Suppressor macrophage treated with lipopolysaccharide for 4 hours (primary cell): Measurements from ENCODE around the gene KRT40.
A peak's percentile ranks its signal among the peaks of the same experiment; 100 is the strongest.
"Not testable (repeated sequence)": the region's sequence is repeated elsewhere in the genome, so short reads cannot be mapped to it uniquely, and the experiment has no call there.

Experiments used
- DNase-seq: peaks from one replicate; pipeline ENCODE4 v3.0.0-alpha.2; 2020

The KRT40 gene

GRCh38 chr17:40984226-40984625 lies at the start of gene KRT40:
KRT40 (minus strand) TSS chr17:40984326; CDS start chr17:40984273, 53 bp downstream.
- no peak for DNase-seq

GRCh38 chr17:41029633-41030245 lies 45.6 kb upstream of the KRT40 start, which contains the start of gene KRTAP1-4:
KRTAP1-4 (minus strand) TSS chr17:41030195; CDS start chr17:41030078, 117 bp downstream.
- DNase-seq, result no peak

DNA sequence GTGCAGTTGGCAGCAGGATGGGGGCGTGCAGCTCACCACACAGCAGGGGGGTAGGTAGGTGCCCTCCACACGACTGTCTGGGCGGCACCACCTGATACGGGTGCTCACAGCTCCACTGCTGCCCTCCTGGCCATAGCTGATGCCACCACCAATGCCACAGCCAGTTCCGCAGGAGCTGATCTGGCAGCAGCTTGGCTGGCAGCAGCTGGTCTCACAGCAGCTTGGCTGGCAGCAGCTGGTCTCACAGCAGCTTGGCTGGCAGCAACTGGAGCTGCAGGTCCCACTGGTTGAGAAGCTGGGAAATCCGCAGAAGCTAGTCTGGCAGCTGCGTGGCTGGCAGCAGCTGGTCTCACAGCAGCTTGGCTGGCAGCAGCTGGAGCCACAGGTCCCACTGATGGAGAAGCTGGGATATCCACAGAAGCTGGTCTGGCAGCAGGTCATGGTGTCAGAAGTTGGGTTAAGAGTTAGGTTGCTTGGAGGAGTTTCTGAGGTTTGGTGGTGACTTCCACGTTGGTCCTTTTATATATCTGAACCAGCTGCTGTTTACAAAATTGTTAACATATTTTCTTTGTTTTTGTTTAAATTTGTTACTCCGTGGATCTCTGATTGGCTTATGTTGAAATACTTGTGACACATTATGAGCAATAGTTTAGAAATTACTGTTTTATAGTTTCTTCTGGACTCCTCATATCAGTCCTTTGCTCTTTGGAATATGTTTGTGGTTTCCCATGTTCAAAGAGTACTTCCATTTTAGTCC lies 42.8 kb upstream of the KRT40 start, which contains the start of gene KRTAP1-5:
Gene KRTAP1-5 (minus strand): TSS at position 494 of the 757 bp plus-strand sequence. CDS start 53 bp downstream, at position 441.
- DNase-seq, result no peak

- no peak for DNase-seq
Observed at GRCh38 chr17:41024697-41025096, 40.6 kb upstream of the KRT40 start.

DNA sequence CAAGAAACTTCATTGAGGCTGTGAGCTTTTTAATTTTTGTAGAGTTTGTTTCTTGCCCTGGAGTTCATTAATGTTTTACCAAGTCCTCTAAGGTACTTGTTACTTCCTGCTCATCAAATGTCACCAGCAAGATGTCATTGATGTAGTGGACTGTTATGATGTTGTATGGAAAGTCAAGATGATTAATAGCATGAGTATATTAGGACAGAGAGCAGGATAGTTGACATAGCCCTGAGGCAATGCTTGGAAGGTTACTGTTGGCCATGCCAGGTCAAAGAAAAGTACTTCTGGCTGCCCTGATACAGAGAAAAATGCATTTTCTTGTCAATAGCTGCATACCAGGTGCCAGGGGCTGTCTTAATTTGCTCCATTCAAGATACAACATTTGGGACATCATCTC lies 36.2 kb upstream of the KRT40 start:
- no peak for DNase-seq

- DNase-seq, result no peak
Observed at GRCh38 chr17:41019415-41019814, 35.3 kb upstream of the KRT40 start.

GRCh38 chr17:41018541-41018940 lies 34.4 kb upstream of the KRT40 start:
- no peak for DNase-seq

DNA sequence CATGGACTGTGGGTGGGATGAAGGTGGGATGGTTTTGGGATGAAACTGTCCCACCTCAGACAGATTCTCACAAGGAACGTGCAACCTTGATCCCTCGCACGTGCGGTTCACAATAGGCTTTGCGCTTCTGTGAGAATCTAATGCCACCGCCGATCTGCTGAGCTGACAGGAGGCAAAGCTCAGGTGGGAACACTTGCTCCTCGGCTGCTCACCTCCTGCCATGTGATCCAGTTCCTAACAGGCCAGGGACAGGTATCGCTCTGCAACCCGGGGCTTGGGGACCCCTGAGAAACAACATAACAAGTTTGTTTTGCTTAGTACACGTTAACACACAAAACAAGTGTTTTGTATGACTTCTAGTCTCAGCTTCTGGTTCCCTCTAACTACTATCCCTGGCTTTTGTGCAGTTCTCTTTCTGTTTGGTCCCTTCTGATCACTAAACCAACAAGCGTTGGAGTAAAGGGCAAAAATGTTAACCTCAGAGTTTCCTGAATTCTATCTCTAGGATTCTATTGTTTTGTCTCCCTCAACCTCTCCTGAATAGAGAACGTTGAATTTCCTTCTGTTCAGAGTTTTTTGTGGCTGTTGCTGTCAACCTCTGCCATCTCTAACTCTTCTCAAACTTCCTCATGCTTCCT lies 32.6 kb upstream of the KRT40 start:
- DNase-seq, result no peak

DNA sequence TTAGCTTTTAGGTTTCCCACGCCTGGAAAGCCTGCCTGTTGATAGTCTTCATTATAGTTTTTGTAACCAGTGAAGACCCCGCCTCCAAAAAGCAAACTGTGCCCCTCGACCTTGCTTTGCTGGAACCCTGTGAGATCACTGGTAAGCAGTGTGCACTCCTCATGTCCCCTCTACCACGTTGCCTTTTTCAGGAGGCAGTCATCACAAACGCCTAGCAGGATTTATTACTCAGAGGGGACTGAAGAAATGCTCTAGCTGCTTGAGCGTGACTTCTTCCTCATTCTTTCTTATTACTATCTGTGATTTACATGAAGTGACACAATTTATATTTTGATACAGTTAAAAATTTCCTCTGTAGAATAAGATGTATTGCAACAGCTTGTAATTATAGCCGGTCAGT lies 31.3 kb upstream of the KRT40 start:
- DNase-seq, result no peak

DNA sequence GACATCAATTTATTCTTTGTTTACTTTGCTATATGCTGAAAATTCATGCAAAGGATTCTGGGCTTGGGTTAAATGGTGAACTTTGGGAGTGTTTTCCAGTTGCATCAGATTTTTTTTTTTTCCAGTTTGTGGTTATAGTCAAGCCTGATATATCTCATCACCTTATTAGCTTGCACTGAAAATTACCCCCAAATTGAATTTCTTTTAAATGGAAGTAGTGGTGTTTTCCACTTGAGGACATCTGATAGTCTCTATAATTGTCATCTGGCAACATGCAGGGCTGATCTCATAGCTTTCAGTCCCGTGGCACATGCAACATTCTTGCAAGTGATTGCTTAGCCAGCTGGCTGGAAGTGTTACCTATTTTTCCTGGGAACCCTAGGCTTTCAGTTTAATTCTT lies 29.5 kb upstream of the KRT40 start:
- DNase-seq, result no peak

- DNase-seq, result no peak
Observed at GRCh38 chr17:41013181-41013580, 29.1 kb upstream of the KRT40 start.

GRCh38 chr17:41012326-41013120 lies 28.4 kb upstream of the KRT40 start:
- no peak for DNase-seq

- DNase-seq, result no peak
Observed at GRCh38 chr17:41010441-41010840, 26.3 kb upstream of the KRT40 start.

- DNase-seq, result no peak
Observed at GRCh38 chr17:41009936-41010335, 25.8 kb upstream of the KRT40 start.

DNA sequence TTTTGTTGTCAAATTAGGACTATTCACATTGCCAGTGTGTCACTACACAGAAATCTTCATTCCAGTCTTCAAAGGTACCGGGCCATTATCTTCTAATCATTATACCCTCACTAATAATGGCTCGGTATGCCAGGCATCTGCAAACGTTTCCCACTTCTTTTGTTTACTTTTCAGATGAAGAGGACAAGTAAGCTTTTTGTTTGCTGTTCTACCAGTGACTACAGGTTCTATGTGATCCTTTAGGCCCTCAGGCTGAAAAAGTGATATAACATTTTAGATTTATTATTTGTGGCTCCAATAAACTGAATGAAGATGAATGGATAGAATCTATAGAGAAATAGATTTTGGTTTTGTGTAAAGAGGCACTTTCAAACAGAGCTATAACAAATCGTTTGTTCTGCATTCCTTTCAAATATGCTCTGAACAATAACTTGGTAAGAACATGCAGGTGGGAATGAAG lies 25.2 kb upstream of the KRT40 start:
- DNase-seq, result no peak

DNA sequence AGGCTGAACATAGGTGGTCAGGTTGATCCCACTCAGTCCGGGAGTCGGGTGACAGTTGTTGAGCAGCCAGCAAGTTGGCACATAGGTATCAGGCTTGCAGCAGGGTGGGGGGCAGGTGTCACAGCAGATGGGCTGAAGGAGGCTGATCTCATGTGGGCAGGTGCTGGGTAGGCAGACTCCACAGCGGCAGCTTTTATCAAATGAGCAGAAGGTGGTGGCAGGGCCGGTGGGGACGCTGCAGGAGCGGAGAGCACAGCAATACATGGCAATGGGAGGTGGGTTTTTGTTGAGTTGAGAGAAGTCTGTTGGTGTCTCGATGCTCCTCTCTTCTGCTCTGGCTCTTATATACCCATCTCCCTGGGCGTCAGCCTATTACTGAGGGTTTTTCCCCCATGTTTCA lies 24.7 kb upstream of the KRT40 start, which contains the start of gene KRTAP3-1:
Gene KRTAP3-1 (minus strand): TSS at position 318 of the 400 bp plus-strand sequence. CDS start 54 bp downstream, at position 264.
- no peak for DNase-seq

- DNase-seq, result no peak
Observed at GRCh38 chr17:41004397-41004796, 20.3 kb upstream of the KRT40 start.

DNA sequence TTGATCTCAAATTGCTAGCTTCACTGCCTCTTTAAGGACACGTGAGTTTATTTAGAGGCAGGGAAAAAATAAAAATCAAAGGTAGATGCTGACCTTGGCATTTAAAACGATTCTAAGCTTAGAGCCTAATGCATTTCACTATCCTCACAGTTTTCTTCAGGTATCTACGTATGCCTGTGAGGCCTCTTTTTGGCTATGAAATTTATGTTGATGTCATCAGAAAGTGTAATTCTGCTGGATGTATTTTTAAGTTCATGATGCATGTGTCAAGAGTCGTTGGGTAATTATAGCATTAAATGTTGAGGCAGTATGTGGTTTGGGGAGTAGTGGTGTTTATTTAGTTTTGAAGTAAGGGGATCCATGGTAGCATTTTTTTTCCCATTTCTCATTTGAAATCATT lies 19.8 kb upstream of the KRT40 start:
- no peak for DNase-seq

DNA sequence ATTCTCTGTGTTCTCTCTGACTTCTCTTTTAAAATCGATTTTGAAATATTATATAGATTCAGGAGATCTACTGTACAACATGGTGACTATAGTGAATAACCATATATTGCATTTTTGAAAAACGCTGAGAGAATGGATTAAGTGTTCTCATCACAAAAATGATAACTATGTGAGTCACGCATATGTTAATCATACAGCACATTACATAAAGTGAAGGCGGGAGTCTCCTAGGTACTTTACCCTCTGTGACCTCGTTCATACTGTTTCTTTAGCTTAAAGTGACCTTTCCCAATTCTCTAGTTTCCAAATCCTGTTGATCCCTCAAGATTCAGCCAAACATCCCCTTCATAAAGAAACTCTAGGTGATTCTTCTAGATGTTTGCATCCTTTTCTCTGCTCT lies 18.7 kb upstream of the KRT40 start:
- peak; percentile 37 for DNase-seq

DNA sequence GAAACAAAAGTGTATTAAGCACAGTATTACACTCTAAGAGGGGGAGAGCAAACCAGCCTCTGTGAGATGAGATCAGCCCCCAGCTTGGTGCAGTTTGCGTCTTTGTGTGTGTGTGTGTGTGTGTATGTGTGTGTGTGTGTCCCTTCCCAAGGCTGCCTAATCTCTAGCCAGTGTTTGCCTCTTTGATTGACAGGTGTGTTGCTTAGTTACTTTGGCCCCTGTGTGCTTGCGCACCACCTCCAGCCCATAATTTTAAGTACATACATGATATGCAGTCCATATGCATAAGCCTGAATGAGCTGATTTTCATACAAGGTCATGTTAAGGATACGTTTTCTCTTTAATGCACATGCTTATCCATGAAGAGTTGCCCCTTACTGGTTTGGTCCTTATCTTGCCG lies 17.7 kb upstream of the KRT40 start:
- no peak for DNase-seq

- not testable (repeated sequence) for DNase-seq
Observed at GRCh38 chr17:40999563-40999962, 15.4 kb upstream of the KRT40 start, which contains the start of gene KRTAP3-2. KRTAP3-2 (minus strand) TSS chr17:40999906; CDS start chr17:40999853, 53 bp downstream.

- DNase-seq, result no peak
Observed at GRCh38 chr17:40997361-40997760, 13.2 kb upstream of the KRT40 start.

DNA sequence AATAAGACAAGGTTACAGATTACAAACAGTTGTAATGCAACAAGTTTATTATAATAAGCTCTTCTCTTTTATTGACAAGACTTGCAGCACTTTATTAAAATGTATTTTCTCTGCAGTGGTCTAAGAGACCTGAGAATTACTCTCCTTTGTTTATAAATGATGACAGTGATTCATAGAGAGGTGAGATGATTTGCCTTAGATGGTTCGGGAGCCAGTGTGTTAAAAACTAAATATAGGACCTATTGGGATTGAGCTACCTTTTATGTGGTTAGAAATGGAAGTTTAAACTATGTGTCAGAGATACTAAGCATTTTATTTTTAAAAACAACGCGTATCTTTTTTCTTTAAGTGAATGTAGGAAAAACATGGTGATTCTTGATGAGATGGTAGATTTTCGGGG lies 12.7 kb upstream of the KRT40 start:
- no peak for DNase-seq
